SK-N-SH (cell line): ENCODE data around the gene CCDC178. TPM values are rescaled to one million over a fixed set of nuclear protein-coding genes. Genes with fewer than 3 reads are reported as not detected.

Experiments used
- CTCF ChIA-PET: fragments of 300-600, 350-600 bp; formaldehyde crosslinking; extraction: SDS; loops from one replicate; lab custom pipeline; 2021; lab: Yijun Ruan, JAX
- POLR2A ChIA-PET: fragments of 350-600 bp; sonication (Branson Sonifier 250); formaldehyde crosslinking; extraction: SDS; loops from one replicate; lab custom pipeline; 2020; ENCODE audit warnings: antibody characterized with exemption, inconsistent platforms; lab: Yijun Ruan, JAX
- DNase-seq: peaks from one replicate; pipeline ENCODE4 v3.0.0; 2012
- H2AFZ ChIP-seq: fragments of 200-600 bp; sonication (generic); 2 replicates; pipeline ENCODE4 v1.8.1; 2016; ENCODE audit warnings: antibody characterized with exemption, mild to moderate bottlenecking, low read depth
- H3F3A ChIP-seq: fragments of 200-600 bp; sonication (generic); replicated peaks from 2 replicates; pipeline ENCODE3; 2016; ENCODE audit warnings: antibody characterized with exemption, mild to moderate bottlenecking; ENCODE audit not compliant: insufficient read depth
- H3K27ac ChIP-seq, 2 experiments: fragments of 200-500 bp in 1 of 2; fragments of 200-600 bp in 1 of 2; sonication (Bioruptor generic) in 1 of 2; sonication (generic), shearing (Covaris generic) in 1 of 2; 2 replicates each; pipeline versions ENCODE4 v1.5.1 to v1.6.1; 2014 to 2016; ENCODE audit warnings: low read depth in 2 of 2, inconsistent platforms in 1 of 2, low read length in 1 of 2, mild to moderate bottlenecking in 1 of 2, mixed read lengths in 1 of 2
- H3K27me3 ChIP-seq: fragments of 200-600 bp; sonication (generic), shearing (Covaris generic); 2 replicates; pipeline ENCODE4 v1.6.1; 2016; ENCODE audit warnings: mixed run types; ENCODE audit not compliant: insufficient read depth
- H3K36me3 ChIP-seq, 2 experiments: fragments of 200-500 bp in 1 of 2; fragments of 200-600 bp in 1 of 2; sonication (Bioruptor generic) in 1 of 2; sonication (generic) in 1 of 2; replicated peaks in 1 of 2; 2 replicates each; pipeline versions ENCODE3 to v1.5.1; 2014 to 2016; ENCODE audit warnings: low read length in 1 of 2, mild to moderate bottlenecking in 1 of 2; ENCODE audit not compliant: insufficient read depth in 2 of 2, control insufficient read depth in 1 of 2
- H3K4me1 ChIP-seq, 2 experiments: fragments of 200-500 bp in 1 of 2; fragments of 200-600 bp in 1 of 2; sonication (Bioruptor generic) in 1 of 2; sonication (generic), shearing (Covaris generic) in 1 of 2; 2 replicates each; pipeline versions ENCODE4 v1.5.1 to v1.6.1; 2014 to 2016; ENCODE audit warnings: low read depth in 1 of 2, low read length in 1 of 2, mixed run types in 1 of 2; ENCODE audit not compliant: insufficient read depth in 2 of 2, control insufficient read depth in 1 of 2
- H3K4me2 ChIP-seq: fragments of 200-600 bp; sonication (generic), shearing (Covaris generic); 2 replicates; pipeline ENCODE4 v1.6.1; 2017; ENCODE audit warnings: mixed run types
- H3K4me3 ChIP-seq, 2 experiments: fragments of 200-500 bp in 1 of 2; fragments of 200-600 bp in 1 of 2; sonication (Bioruptor generic) in 1 of 2; sonication (generic), shearing (Covaris generic) in 1 of 2; 2 replicates each; pipeline versions ENCODE4 v1.5.1 to v1.8.1; 2014 to 2016; ENCODE audit warnings: low read depth in 2 of 2, inconsistent platforms in 1 of 2, low read length in 1 of 2, mild to moderate bottlenecking in 1 of 2, mixed read lengths in 1 of 2, moderate library complexity in 1 of 2
- H3K79me2 ChIP-seq: fragments of 200-600 bp; sonication (generic); 2 replicates; pipeline ENCODE4 v1.8.1; 2017; ENCODE audit warnings: mild to moderate bottlenecking; ENCODE audit not compliant: insufficient read depth
- H3K9ac ChIP-seq: fragments of 200-600 bp; sonication (generic); 2 replicates; pipeline ENCODE4 v1.6.1; 2017; ENCODE audit warnings: mixed run types
- H3K9me2 ChIP-seq: fragments of 200-600 bp; sonication (generic); 2 replicates; pipeline ENCODE4 v1.6.1; 2017; ENCODE audit warnings: mixed run types
- H3K9me3 ChIP-seq: fragments of 200-600 bp; sonication (generic); 2 replicates; pipeline ENCODE4 v1.6.1; 2017; ENCODE audit warnings: mixed run types, mild to moderate bottlenecking, moderate library complexity
- H4K20me1 ChIP-seq: fragments of 200-600 bp; sonication (generic); 2 replicates; pipeline ENCODE4 v1.6.1; 2017; ENCODE audit warnings: mild to moderate bottlenecking, mixed run types; ENCODE audit not compliant: insufficient read depth
- CTCF ChIP-seq: fragments of 200-600 bp; sonication (generic); IDR thresholded peaks from 2 replicates; pipeline ENCODE4 v1.6.1; 2017; ENCODE audit warnings: antibody characterized with exemption, mild to moderate bottlenecking, moderate library complexity
- EP300 ChIP-seq, 2 experiments: IDR thresholded peaks; 2 replicates each; pipeline versions ENCODE4 v1.4.0 to v1.6.1; 2012; ENCODE audit warnings: borderline replicate concordance in 1 of 2, low read depth in 1 of 2, low read length in 1 of 2
- FOSL2 ChIP-seq: IDR thresholded peaks from 2 replicates; pipeline ENCODE4 v1.4.0; 2012; ENCODE audit warnings: low read depth, mild to moderate bottlenecking, moderate library complexity, borderline replicate concordance
- GATA2 ChIP-seq: sonication (generic); formaldehyde crosslinking; IDR thresholded peaks from 2 replicates; pipeline ENCODE4 v1.5.0; 2020; ENCODE audit warnings: mild to moderate bottlenecking, missing genetic modification reagents
- IRF3 ChIP-seq: fragments of 150-350 bp; IDR thresholded peaks from 2 replicates; pipeline ENCODE4 v1.6.1; 2016; ENCODE audit warnings: mild to moderate bottlenecking, low read depth, low read length
- MAX ChIP-seq: IDR thresholded peaks from 2 replicates; pipeline ENCODE4 v1.4.0; 2012; ENCODE audit warnings: low read depth
- NFIC ChIP-seq: IDR thresholded peaks from 2 replicates; pipeline ENCODE4 v1.4.0; 2012; ENCODE audit warnings: borderline replicate concordance
- NRF1 ChIP-seq: IDR thresholded peaks from 2 replicates; pipeline ENCODE4 v1.6.1; 2012; ENCODE audit warnings: low read depth, mild to moderate bottlenecking, low read length
- POLR2AphosphoS5 ChIP-seq: IDR thresholded peaks from 2 replicates; pipeline ENCODE4 v1.6.1; 2012; ENCODE audit warnings: low read depth, low read length
- RCOR1 ChIP-seq: fragments of 150-350 bp; IDR thresholded peaks from 2 replicates; pipeline ENCODE4 v1.6.1; 2017; ENCODE audit warnings: antibody characterized with exemption, low read length
- SMC3 ChIP-seq: IDR thresholded peaks from 2 replicates; pipeline ENCODE4 v1.6.1; 2012; ENCODE audit warnings: low read depth, low read length, improper control_type of control experiment
- TAF1 ChIP-seq: IDR thresholded peaks from 2 replicates; pipeline ENCODE4 v1.6.1; 2012; ENCODE audit warnings: low read depth, mild to moderate bottlenecking, low read length, moderate library complexity, borderline replicate concordance
- TCF12 ChIP-seq: IDR thresholded peaks from 2 replicates; pipeline ENCODE4 v1.4.0; 2012
- TEAD4 ChIP-seq: IDR thresholded peaks from 2 replicates; pipeline ENCODE4 v1.4.0; 2012; ENCODE audit warnings: mild to moderate bottlenecking, borderline replicate concordance; ENCODE audit not compliant: insufficient read depth
- USF2 ChIP-seq: fragments of 150-350 bp; IDR thresholded peaks from 2 replicates; pipeline ENCODE4 v1.6.1; 2017; ENCODE audit warnings: antibody characterized with exemption, low read length, low read depth, borderline replicate concordance
- YY1 ChIP-seq: IDR thresholded peaks from 2 replicates; pipeline ENCODE4 v1.4.0; 2012; ENCODE audit warnings: low read depth, mild to moderate bottlenecking
- WGBS: methylation state at CpG from one replicate; pipeline ENCODE4 v1.1.6; 2017; ENCODE audit warnings: low lambda C conversion rate; 5-methylcytosine and 5-hydroxymethylcytosine counted together
- polyA plus RNA-seq, 3 experiments: library from polyadenylated mRNA; depleted of rRNA; stranded (reverse); fragments of >200 nt; gene quantifications; 2 replicates each; pipeline ENCODE4 v1.2.3, GENCODE V29; 2012

The CCDC178 gene
- polyA plus RNA-seq, 1 of the 3 experiments (the other 2 are of a cell fraction) = not detected

GRCh38 chr18:33161131-33161530, 279.4 kb downstream of the CCDC178 start:
- no peak overlapping the region for H3K4me3 ChIP-seq
- no peak for DNase-seq
- H3K9ac ChIP-seq = no peak overlapping the region
- H3K9me2 ChIP-seq = no peaks in the 10 kb centered on the region
- ChIA-PET POLR2A (no interaction called here), CTCF (no interaction called here)
- H3K4me2 ChIP-seq = no peak overlapping the region
- no peak overlapping the region for H2AFZ ChIP-seq
- no peaks in the 10 kb centered on the region for H3K9me3 ChIP-seq
- no peaks in the 10 kb centered on the region for H3K4me1 ChIP-seq
- WGBS = 17% methylated on average over 2 of the region's 2 CpGs
- no peaks in the 10 kb centered on the region for H3K79me2 ChIP-seq
- H3F3A ChIP-seq = no peaks in the 10 kb centered on the region
- H3K27me3 ChIP-seq = no peaks in the 10 kb centered on the region
- H3K27ac ChIP-seq = no peak overlapping the region
- no peaks in the 10 kb centered on the region for H3K36me3 ChIP-seq
- TF ChIP-seq TCF12 = no peak
- TF ChIP-seq NFIC = no peak
- H4K20me1 ChIP-seq = no peaks in the 10 kb centered on the region

GRCh38 chr18:33159151-33159550, 281.4 kb downstream of the CCDC178 start:
- POLR2A ChIA-PET = no interaction called here
- Histone ChIP-seq H3K9ac (no peak overlapping the region), H3K4me3 (no peak overlapping the region), H3K4me2 (no peak overlapping the region), H3K9me3 (no peaks in the 10 kb centered on the region), H3K36me3 (no peaks in the 10 kb centered on the region), H3K79me2 (no peaks in the 10 kb centered on the region), H3K27ac (no peak overlapping the region), H3K27me3 (no peaks in the 10 kb centered on the region), H3K9me2 (no peaks in the 10 kb centered on the region), H3F3A (no peaks in the 10 kb centered on the region), H2AFZ (no peak overlapping the region), H3K4me1 (no peaks in the 10 kb centered on the region)
- WGBS = 39% methylated on average over 2 of the region's 2 CpGs
- no peak for DNase-seq
- TF ChIP-seq FOSL2 (no peak), POLR2AphosphoS5 (no peak), NRF1 (no peak), TAF1 (no peak), EP300 (IDR thresholded peaks at IDR 0.05; ENCODE audit: borderline replicate concordance in 1 of 2, low read depth in 1 of 2, low read length in 1 of 2) (no peak), RCOR1 (no peak), MAX (no peak), IRF3 (no peak), CTCF (no peak), SMC3 (no peak), YY1 (no peak), TEAD4 (no peak), USF2 (no peak), GATA2 (CRISPR knock-in tag) (no peak)
- TF ChIP-seq, all 33 proteins: peak for 0
- CTCF ChIA-PET = no interaction called here
- H4K20me1 ChIP-seq = no peaks in the 10 kb centered on the region
